ENCODE measurements around the gene WDR33. TPM values are rescaled to one million over a fixed set of nuclear protein-coding genes. Genes with fewer than 3 reads are reported as not detected.
"Not testable (repeated sequence)": the region's sequence is repeated elsewhere in the genome, so short reads cannot be mapped to it uniquely, and the experiment has no call there.

Gene WDR33
- total RNA-seq, 2 donors from 2014 or later: 16.1 to 16.8 TPM

DNA sequence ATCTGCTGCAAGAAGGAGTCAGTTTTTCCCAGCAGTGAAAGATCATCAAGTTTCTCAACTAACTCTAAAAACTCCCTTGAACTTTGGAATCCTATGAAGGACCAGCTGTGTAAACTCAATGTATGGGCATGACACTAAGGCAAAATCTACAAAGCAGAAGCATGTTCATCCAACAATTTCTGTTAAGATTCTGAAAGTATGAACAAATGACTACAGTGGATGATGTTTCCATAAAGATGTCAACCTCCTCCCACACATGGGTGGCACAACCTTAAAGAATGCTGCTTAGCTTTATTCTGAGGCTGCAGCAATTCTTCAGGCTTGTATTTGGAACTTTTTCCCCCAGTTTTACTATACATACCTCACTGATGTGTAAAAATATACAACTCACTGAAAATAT is 47.2 kb downstream of the WDR33 start:
- DNase-seq (ENCODE audit: low spot score): no peak
- Histone ChIP-seq H3K4me3 (no peak overlapping the region), H3K9me3 (no peaks in the 10 kb centered on the region), H3K27me3 (no peaks in the 10 kb centered on the region), H3K4me1 (peaks cover 0 to 8% of the 10 kb centered on the region in 2 donors), H3K27ac (no peak overlapping the region), H3K36me3 (peaks cover 59% of the 10 kb centered on the region)
- no peak for TF ChIP-seq CTCF (IDR thresholded peaks at IDR 0.05)

DNA sequence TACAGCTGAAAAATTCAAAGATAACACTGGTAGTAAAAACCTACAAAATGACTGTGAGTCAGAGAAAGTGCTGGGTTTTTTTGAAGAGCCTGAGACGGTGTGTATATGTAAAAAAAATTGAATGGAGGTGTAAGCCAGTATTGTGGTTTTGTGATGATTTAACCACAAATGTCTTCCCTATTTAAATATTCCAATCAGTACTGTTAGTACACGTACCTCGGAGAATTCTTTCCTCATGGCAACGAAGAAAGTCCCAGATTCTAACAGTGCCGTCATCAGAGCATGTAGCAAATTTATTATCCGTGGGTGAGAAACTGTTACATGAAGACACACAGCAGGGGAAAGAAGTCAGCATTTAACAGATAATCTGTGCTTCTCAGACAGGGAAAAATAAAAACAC is 48.1 kb downstream of the WDR33 start:
- no peak for TF ChIP-seq CTCF (IDR thresholded peaks at IDR 0.05)
- no peak for DNase-seq (ENCODE audit: low spot score)
- Histone ChIP-seq H3K4me1 (peaks cover 0 to 8% of the 10 kb centered on the region in 2 donors), H3K4me3 (no peak overlapping the region), H3K27ac (peak overlapping the region in 1 of 2 donors; percentile 38), H3K9me3 (no peaks in the 10 kb centered on the region), H3K36me3 (peaks cover 54% of the 10 kb centered on the region), H3K27me3 (no peaks in the 10 kb centered on the region)

DNA sequence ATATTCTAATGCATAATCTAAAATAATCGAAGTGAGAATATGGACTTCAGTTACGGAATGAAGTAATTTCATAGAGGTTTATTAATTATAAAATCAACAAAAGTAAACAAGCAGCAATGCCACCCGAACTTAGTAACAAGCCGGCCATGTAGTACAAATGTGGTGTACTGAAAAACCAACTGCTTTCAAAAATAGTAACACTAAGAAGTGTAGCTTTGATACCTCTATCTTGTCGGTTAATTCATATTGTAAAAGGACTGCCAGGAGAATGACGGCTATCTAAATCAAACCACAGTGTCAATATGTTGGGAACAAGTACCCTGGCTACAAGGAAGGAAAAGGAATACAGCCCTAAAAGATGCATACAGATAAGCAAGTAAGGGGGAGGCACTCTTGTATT is 48.5 kb downstream of the WDR33 start:
- no peak overlapping the region for H3K4me3 ChIP-seq
- TF ChIP-seq CTCF (IDR thresholded peaks at IDR 0.05): no peak
- no peaks in the 10 kb centered on the region for H3K9me3 ChIP-seq
- peaks cover 49% of the 10 kb centered on the region for H3K36me3 ChIP-seq
- DNase-seq (ENCODE audit: low spot score): no peak
- H3K4me1 ChIP-seq: peaks cover 0 to 8% of the 10 kb centered on the region in 2 donors
- no peaks in the 10 kb centered on the region for H3K27me3 ChIP-seq
- peak overlapping the region in 1 of 2 donors; percentile 38 for H3K27ac ChIP-seq

DNA sequence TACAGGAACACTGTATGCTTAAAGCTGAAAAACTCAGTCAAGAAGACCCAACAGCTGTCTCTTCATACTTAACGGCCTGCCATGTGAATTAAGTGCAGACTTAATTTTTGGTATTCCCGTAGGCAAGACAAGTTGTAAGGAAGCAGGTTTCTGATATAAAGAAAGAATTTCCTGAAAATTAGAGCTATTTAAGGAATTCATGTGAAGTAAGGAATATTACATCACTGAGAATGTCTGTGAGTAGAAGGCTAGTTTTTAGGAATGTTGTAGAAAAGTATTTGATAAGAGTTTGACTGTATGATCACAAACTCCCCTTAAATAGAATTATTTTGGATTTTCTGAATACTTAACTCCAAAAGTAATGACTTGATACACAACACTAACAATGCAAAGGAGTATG is 51.0 kb downstream of the WDR33 start:
- Histone ChIP-seq H3K9me3 (no peaks in the 10 kb centered on the region), H3K27me3 (no peaks in the 10 kb centered on the region), H3K4me1 (peaks cover 0 to 8% of the 10 kb centered on the region in 2 donors), H3K36me3 (peaks cover 28% of the 10 kb centered on the region), H3K27ac (no peak overlapping the region), H3K4me3 (no peak overlapping the region)
- no peak for TF ChIP-seq CTCF (IDR thresholded peaks at IDR 0.05)
- no peak for DNase-seq (ENCODE audit: low spot score)

GRCh38 chr2:127754186-127754585 is 56.8 kb downstream of the WDR33 start:
- DNase-seq (ENCODE audit: low spot score): no peak
- Histone ChIP-seq H3K9me3 (no peaks in the 10 kb centered on the region), H3K27me3 (no peaks in the 10 kb centered on the region), H3K4me3 (no peak overlapping the region), H3K36me3 (peaks cover 3% of the 10 kb centered on the region), H3K4me1 (peaks cover 0 to 7% of the 10 kb centered on the region in 2 donors), H3K27ac (no peak overlapping the region)
- no peak for TF ChIP-seq CTCF (IDR thresholded peaks at IDR 0.05)

DNA sequence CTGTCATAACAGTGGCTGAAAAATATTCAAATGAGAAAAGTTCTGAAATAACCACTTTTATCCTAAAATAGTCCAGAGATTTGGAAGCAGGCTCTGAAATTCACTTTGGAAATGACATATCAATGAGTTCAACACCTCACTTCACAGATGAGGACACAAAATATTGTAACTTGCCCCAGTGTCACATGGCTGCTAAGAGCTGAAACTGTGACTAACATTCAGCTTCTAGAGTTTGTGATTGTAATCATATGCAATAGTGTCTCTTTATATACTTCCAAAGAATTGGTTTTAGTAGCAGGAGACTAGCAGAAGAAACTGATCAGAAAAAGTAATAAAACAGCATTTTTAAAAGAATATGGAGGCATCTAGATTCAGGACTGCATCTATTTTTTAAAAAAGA is 57.6 kb downstream of the WDR33 start:
- DNase-seq (ENCODE audit: low spot score): no peak
- Histone ChIP-seq H3K4me1 (peaks cover 0 to 7% of the 10 kb centered on the region in 2 donors), H3K36me3 (peaks cover 3% of the 10 kb centered on the region), H3K4me3 (no peak overlapping the region), H3K27me3 (no peaks in the 10 kb centered on the region), H3K9me3 (no peaks in the 10 kb centered on the region), H3K27ac (no peak overlapping the region)
- no peak for TF ChIP-seq CTCF (IDR thresholded peaks at IDR 0.05)

DNA sequence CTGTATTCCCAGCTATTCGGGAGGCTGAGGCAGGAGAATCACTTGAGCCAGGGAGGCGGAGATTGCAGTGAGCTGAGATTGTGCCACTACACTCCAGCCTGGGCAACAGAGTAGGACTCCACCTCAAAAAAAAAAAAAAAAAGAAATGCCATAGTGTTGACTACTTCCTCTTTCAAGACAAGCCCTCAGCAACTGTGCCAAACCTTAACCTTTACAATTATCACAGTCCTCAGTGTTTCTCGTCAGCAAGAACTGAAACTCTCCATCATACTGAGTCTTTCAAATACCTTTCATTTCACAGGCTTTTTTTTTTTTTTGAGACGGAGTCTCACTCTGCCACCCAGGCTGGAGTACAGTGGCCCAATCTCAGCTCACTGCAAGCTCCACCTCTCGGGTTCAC is 61.4 kb downstream of the WDR33 start:
- DNase-seq (ENCODE audit: low spot score); H3K4me3 ChIP-seq; H3K9me3 ChIP-seq; H3K27me3 ChIP-seq; H3K27ac ChIP-seq; H3K4me1 ChIP-seq: not testable (repeated sequence)
- H3K36me3 ChIP-seq: peaks cover 11% of the 10 kb centered on the region

Measured in right atrium auricular region (tissue), 2 donors.